HG02763 (cell line): ENCODE measurements around the gene LILRA5.
"Not testable (repeated sequence)": the region's sequence is repeated elsewhere in the genome, so short reads cannot be mapped to it uniquely, and the experiment has no call there.

Experiments used
- ATAC-seq: cut with Tn5 transposase; IDR thresholded peaks from one replicate; pipeline ENCODE4 v1.9.1; 2021; ENCODE audit warnings: mild to moderate bottlenecking, moderate library complexity; ENCODE audit not compliant: unreplicated experiment

LILRA5 gene

GRCh38 chr19:54278056-54278455, 34.9 kb downstream of the LILRA5 start:
- not testable (repeated sequence) for ATAC-seq

GRCh38 chr19:54277111-54277615, 35.8 kb downstream of the LILRA5 start:
- not testable (repeated sequence) for ATAC-seq

GRCh38 chr19:54275951-54276350, 37.0 kb downstream of the LILRA5 start:
- no peak for ATAC-seq

GRCh38 chr19:54274516-54274915, 38.5 kb downstream of the LILRA5 start:
- not testable (repeated sequence) for ATAC-seq

GRCh38 chr19:54273821-54274220, 39.1 kb downstream of the LILRA5 start:
- ATAC-seq = no peak

GRCh38 chr19:54272181-54272580, 40.8 kb downstream of the LILRA5 start:
- not testable (repeated sequence) for ATAC-seq

GRCh38 chr19:54271587-54271986, 41.4 kb downstream of the LILRA5 start:
- not testable (repeated sequence) for ATAC-seq

- no peak for ATAC-seq
Observed at GRCh38 chr19:54271106-54271505, 41.9 kb downstream of the LILRA5 start.

- no peak for ATAC-seq
Observed at GRCh38 chr19:54268936-54269335, 44.0 kb downstream of the LILRA5 start.

GRCh38 chr19:54266133-54266532, 46.8 kb downstream of the LILRA5 start:
- ATAC-seq = no peak

- ATAC-seq = no peak
Observed at GRCh38 chr19:54262470-54262869, 50.5 kb downstream of the LILRA5 start.

- no peak for ATAC-seq
Observed at GRCh38 chr19:54262066-54262465, 50.9 kb downstream of the LILRA5 start.

- no peak for ATAC-seq
Observed at GRCh38 chr19:54257116-54257480, 55.9 kb downstream of the LILRA5 start, which contains the start of gene LILRB5. LILRB5 (minus strand) TSS chr19:54257273; CDS start chr19:54257193, 80 bp downstream.
